GM19099 (cell line): Measurements from ENCODE around the gene TEX14.

ENCODE experiments used
- POLR2A ChIP-seq: IDR thresholded peaks from 3 replicates; pipeline ENCODE4 v1.6.1; 2011; ENCODE audit warnings: low read depth; ENCODE audit not compliant: insufficient read length; ENCODE audit errors: extremely low read depth

Gene TEX14

DNA sequence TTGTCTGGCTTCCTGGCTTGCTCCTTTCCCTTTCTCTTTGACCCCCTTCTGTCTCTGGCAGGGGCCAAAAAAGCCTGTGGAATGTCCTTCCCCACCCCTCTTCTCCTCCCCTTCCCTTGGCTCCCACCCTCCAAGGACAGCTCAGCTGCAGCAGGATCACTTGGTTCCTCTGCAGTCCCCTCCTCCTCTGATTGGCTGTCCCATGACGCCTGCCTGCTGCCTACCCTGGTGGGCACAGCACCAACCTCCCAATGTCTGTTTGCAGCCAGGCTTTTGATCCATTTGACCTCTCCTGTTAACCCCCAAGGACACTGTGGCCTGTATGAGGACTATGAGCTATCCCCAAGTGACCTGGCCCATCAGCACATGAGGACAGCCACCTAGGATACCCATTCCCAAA, 162.6 kb downstream of the TEX14 start:
- TF ChIP-seq POLR2A: no peak

- no peak for TF ChIP-seq POLR2A
Observed at GRCh38 chr17:58528443-58528842, 163.4 kb downstream of the TEX14 start.

DNA sequence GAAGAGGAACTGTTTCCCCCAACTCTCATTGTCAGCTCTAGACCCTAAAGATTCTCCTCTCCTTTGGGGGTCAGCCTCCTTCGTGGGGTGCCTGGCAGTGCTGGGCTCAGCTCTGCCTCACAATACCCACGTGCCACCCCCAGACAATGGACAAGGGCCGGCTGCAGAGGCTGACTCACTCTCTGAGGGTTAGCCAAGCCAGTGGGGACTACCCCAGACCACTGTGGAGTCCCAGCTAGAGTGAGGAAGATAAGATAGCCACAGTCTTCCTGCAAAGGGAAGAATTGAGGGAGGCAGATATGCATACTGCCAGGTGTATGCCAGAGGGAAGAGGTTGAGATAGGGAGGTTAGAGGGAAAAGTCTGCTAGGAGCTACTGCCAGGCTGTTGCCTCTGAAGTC, 163.9 kb downstream of the TEX14 start:
- TF ChIP-seq POLR2A: no peak

DNA sequence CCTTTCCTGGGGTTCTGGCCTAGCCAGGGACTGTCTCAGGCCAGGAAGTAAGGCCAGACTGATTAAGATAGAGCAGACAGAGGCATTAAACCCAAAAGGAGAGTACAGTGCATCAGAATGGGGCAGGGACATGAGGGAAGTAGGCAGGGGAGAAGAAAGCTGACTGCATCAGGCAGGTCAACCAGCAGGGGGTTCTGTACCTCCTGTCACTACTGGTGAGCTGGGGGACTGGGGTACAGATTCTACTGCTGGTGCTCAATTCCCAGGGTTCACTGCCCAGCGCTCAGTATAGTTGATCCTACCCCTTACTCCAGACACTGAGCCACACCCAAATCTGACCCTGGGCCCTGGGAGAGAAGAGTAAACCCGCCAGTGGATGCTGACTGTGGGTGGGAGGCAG, 164.5 kb downstream of the TEX14 start:
- TF ChIP-seq POLR2A: no peak

DNA sequence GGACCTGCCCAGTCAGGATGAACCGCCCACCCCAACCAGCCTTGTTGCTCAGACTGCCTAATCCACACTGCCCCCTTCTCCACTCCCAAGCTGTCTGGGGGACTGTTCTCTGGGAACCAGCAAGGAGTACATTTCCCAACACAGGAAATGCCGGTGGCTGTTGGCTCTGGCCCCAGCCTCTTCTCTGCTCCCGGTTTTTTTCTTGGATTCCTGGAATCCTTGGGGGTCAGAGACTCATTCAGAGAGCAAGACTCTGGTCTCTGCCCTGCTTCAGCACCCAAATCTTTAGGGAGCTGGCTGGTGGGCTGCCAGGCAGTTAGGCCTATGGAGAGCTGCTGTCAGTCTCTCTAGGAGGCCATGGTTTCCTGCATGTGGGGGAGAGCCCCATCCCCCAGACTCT, 166.6 kb downstream of the TEX14 start:
- no peak for TF ChIP-seq POLR2A

- TF ChIP-seq POLR2A: no peak
Observed at GRCh38 chr17:58521680-58522079, 170.2 kb downstream of the TEX14 start.

GRCh38 chr17:58520843-58521430, 170.9 kb downstream of the TEX14 start:
- TF ChIP-seq POLR2A: no peak

GRCh38 chr17:58517928-58518609, 173.8 kb downstream of the TEX14 start:
- peak; percentile 70 for TF ChIP-seq POLR2A

DNA sequence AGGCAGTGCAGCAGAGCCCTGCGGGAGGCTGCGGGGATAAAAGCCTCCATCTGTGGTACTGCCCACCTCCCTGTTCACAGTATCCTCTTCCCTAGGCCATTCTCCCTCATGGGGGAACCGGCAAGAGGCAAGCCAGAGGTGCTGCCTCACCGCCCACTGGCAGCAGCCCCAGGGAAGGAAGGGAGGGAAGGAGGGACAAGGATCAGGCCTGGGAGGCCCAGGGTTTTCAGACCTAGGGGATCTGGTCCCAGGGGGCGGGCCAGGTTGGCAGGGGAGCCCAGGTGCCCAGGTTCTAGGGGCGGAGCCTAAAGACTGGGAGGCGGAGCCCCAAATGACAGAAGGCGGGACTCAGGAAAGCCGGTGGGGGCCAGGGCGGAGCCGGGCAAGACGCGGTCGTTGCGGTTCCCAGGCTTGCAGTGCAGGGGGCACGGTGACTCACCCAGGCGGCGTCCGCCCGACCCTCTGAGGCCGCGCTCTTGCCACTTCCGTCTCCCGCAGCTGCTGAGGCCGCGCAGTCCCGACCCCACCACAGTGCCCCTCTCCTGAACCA, 174.4 kb downstream of the TEX14 start:
- peak; percentile 83 for TF ChIP-seq POLR2A

DNA sequence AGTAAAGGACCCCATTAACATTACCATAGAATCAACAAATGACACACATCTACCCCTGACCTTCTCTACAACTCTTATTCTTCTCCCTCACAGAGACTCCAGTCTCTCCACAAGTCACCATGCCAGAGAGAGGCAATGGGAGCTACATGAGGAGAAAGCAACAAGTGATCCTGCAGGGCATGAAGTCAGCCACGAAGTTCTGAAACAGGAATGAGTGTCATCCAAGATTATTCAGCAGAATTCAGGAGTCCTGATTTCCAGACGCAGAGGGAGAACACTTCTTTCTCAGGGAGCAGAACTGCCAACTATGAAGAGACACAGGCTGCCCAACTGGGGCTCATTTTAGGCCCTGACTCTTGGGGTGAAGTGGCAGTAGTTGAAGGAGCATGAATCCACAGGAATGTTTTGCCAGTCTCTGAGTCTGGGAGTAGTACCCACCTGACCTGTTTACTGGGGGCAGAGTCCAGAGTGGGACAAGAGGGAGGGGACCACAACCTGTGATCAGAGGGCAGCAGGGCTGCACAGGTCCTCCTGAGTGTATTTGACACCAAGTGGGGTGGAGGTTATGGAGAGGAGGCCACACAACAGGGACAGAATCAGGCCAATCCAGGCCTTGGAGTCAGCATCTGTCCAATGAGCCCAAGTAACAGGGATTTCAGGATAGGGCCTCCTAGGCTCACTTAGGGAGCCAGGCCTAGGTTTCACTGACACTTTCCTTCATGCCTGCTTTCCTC, 175.0 kb downstream of the TEX14 start:
- TF ChIP-seq POLR2A: no peak

DNA sequence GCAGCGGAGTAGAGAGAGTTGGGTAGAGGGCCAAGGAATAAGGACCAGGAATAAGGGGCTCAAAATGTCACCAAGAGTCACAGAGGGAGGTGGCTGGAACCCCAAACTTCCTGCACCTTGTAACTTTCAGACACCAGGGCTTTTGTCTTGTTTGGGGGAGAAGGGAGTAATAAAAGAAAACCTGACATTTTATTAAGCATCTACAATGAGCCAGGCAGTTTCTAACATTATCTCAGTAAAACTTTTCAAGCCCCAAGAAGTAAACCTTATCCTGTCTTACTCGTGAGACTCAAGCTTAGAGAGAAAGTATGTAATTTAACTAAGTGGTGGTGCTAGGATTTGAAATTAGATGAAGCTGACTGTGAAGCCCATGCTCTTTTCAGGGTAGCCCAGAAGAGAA, 176.6 kb downstream of the TEX14 start:
- no peak for TF ChIP-seq POLR2A

GRCh38 chr17:58514770-58515157, 177.1 kb downstream of the TEX14 start:
- no peak for TF ChIP-seq POLR2A

DNA sequence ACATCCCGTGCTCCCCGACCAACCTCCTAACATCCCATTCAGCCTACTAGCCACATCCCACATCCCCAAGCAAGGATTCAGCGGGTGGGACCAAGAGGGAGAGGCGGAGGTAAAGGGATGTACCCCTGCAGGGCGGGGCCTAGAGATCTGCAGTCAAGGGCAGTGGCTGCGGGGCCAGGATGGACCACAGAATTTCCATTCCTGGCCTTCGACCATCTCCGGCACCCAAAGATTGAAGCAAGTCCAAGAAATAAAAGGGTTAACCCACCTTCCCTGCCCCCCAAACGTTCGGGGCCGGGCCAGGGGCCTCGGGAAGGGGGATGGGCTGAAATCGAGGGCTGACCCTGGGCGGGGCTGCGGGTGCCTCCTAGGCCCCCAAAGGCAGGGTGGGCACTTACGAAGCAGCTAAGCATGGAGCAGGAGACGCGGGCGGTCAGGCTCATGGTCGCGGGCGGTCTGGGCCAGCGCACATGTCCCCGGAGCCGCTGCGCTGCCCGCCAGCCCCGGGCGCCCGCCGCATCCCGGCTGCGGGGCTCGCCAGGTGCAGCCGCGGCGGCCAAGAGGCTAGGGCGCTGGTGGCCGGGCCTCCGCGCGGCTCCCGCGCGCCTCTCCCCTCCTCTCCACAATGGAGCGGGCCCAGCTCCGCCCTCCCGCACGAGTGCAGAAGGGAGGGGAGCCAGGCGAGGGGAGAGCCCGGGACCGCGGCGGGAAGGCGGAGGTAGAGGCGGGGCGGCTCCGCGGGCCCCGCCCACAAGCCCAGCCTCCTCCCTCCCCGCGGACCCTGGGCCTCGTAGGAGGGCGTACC, 177.7 kb downstream of the TEX14 start, which contains the start of gene MTMR4:
MTMR4 (minus strand) TSS at position 674 of the 805 bp plus-strand sequence; CDS start at position 443, 231 bp downstream.
- TF ChIP-seq POLR2A: peak; percentile 65

- no peak for TF ChIP-seq POLR2A
Observed at GRCh38 chr17:58513267-58513964, 178.4 kb downstream of the TEX14 start.

DNA sequence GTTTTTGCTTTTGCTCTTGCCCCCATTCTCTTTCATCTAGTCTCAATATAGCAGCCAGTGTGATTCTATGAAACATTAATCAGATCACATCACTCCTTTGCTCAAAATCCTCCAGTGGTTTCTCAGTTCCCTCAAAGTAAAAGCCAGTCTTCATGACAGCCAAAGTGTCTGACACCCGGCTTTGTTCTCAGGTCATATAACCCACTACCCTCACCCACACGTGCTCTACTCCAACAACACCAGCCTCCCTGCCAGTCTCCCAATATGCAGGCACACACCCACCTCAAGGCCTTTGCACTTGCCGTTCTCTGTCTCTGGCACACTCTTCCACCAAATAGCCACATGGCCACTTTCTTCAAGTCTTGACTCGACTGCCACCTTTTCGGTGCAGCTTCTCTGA, 181.8 kb downstream of the TEX14 start:
- TF ChIP-seq POLR2A: no peak
